HepG2 (cell line): Measurements from ENCODE around the gene EXOC3L4. TPM values are rescaled to one million over a fixed set of nuclear protein-coding genes. Genes with fewer than 3 reads are reported as not detected.
A peak's percentile ranks its signal among the peaks of the same experiment; 100 is the strongest.

Experiments used
- ATF3 ChIP-seq: sonication (generic); formaldehyde crosslinking; IDR thresholded peaks from 2 replicates; pipeline ENCODE4 v1.4.0; 2020; ENCODE audit warnings: missing genetic modification reagents
- ESRRA ChIP-seq: sonication (generic); formaldehyde crosslinking; IDR thresholded peaks from 2 replicates; pipeline ENCODE4 v1.5.1; 2020; ENCODE audit warnings: mild to moderate bottlenecking, low read depth, missing genetic modification reagents
- GLI4 ChIP-seq: sonication (generic); formaldehyde crosslinking; IDR thresholded peaks from 2 replicates; pipeline ENCODE4 v1.5.1; 2020; ENCODE audit warnings: missing genetic modification reagents, mild to moderate bottlenecking, moderate library complexity, borderline replicate concordance
- HDAC1 ChIP-seq: sonication (generic); formaldehyde crosslinking; IDR thresholded peaks from 2 replicates; pipeline ENCODE4 v1.5.1; 2020; ENCODE audit warnings: mild to moderate bottlenecking, missing genetic modification reagents
- JUNB ChIP-seq: sonication (generic); formaldehyde crosslinking; IDR thresholded peaks from 2 replicates; pipeline ENCODE4 v1.8.0; 2022; ENCODE audit warnings: missing genetic modification reagents, mild to moderate bottlenecking, borderline replicate concordance
- PTBP1 ChIP-seq: fragments of 200-400 bp; formaldehyde crosslinking; IDR thresholded peaks from 2 replicates; pipeline ENCODE4 v1.6.1; 2018; ENCODE audit warnings: low read length, low read depth; ENCODE audit not compliant: poor library complexity, severe bottlenecking
- RBFOX2 ChIP-seq: fragments of 200-400 bp; formaldehyde crosslinking; IDR thresholded peaks from 2 replicates; pipeline ENCODE4 v1.6.1; 2017; ENCODE audit warnings: low read depth, mild to moderate bottlenecking, low read length
- SAP130 ChIP-seq: IDR thresholded peaks from 2 replicates; pipeline ENCODE4 v1.6.1; 2016; ENCODE audit warnings: low read depth
- SIN3A ChIP-seq: IDR thresholded peaks from 2 replicates; pipeline ENCODE4 v1.6.1; 2011; ENCODE audit warnings: low read depth, mild to moderate bottlenecking, control low read depth, low read length, borderline replicate concordance
- YEATS2 ChIP-seq: sonication (generic); formaldehyde crosslinking; IDR thresholded peaks from 2 replicates; pipeline ENCODE4 v1.4.0; 2020; ENCODE audit warnings: missing genetic modification reagents, borderline replicate concordance
- ZFP36L2 ChIP-seq: sonication (generic); formaldehyde crosslinking; IDR thresholded peaks from 2 replicates; pipeline ENCODE4 v1.4.0; 2020; ENCODE audit warnings: missing genetic modification reagents
- ZFP37 ChIP-seq: sonication (generic); formaldehyde crosslinking; IDR thresholded peaks from 2 replicates; pipeline ENCODE4 v1.4.0; 2020; ENCODE audit warnings: missing genetic modification reagents, borderline replicate concordance
- ZNF281 ChIP-seq: sonication (generic); formaldehyde crosslinking; IDR thresholded peaks from 2 replicates; pipeline ENCODE4 v1.4.0; 2020; ENCODE audit warnings: missing genetic modification reagents, borderline replicate concordance
- ZNF326 ChIP-seq: sonication (generic); formaldehyde crosslinking; IDR thresholded peaks from 2 replicates; pipeline ENCODE4 v1.4.0; 2020; ENCODE audit warnings: missing genetic modification reagents, borderline replicate concordance
- ZNF382 ChIP-seq: sonication (generic); formaldehyde crosslinking; IDR thresholded peaks from 2 replicates; pipeline ENCODE4 v1.5.0; 2020; ENCODE audit warnings: missing genetic modification reagents, mild to moderate bottlenecking, borderline replicate concordance
- ZNF567 ChIP-seq: sonication (generic); formaldehyde crosslinking; IDR thresholded peaks from 2 replicates; pipeline ENCODE4 v1.8.1; 2023; ENCODE audit warnings: mild to moderate bottlenecking, missing genetic modification reagents, borderline replicate concordance
- ZNF605 ChIP-seq: sonication (generic); formaldehyde crosslinking; IDR thresholded peaks from 2 replicates; pipeline ENCODE4 v1.8.0; 2022; ENCODE audit warnings: mild to moderate bottlenecking, missing genetic modification reagents
- ZNF746 ChIP-seq: sonication (generic); formaldehyde crosslinking; IDR thresholded peaks from 2 replicates; pipeline ENCODE4 v1.8.0; 2022; ENCODE audit warnings: mild to moderate bottlenecking, missing genetic modification reagents
- polyA plus RNA-seq, 8 experiments: library from polyadenylated mRNA; depleted of rRNA in 3 of 8; stranded (reverse) in 7 of 8; unstranded in 1 of 8; fragments of >200 nt; fragmentation: Illumina TruSeq in 4 of 8; extraction: Trizol in 4 of 8; gene quantifications; 2 replicates each; pipeline versions ENCODE4 v1.2.1 to v1.2.3, GENCODE V29; 2011 to 2016; ENCODE audit warnings: low read depth in 4 of 8, missing spikeins in 1 of 8, mixed read lengths in 1 of 8; ENCODE audit not compliant: insufficient read depth in 1 of 8
- total RNA-seq, 5 experiments: library from RNA; depleted of rRNA; stranded (reverse); fragments of >200 nt; fragmentation: Illumina TruSeq; extraction: Trizol; gene quantifications; 2 replicates each; pipeline ENCODE4 v1.2.3, GENCODE V29; 2016; ENCODE audit warnings: low read depth in 1 of 5
- TF ChIP-seq, protein P1 (sequence below): sonication (generic); formaldehyde crosslinking; IDR thresholded peaks from 2 replicates; pipeline ENCODE4 v1.5.0; 2020; ENCODE audit warnings: missing genetic modification reagents
- TF ChIP-seq, protein P2 (sequence below): IDR thresholded peaks from 2 replicates; pipeline ENCODE4 v1.4.0; 2020; ENCODE audit warnings: mild to moderate bottlenecking, missing genetic modification reagents

The EXOC3L4 gene
- total and polyA plus RNA-seq, 2 of the 13 experiments (the other 11 are each of a cell fraction or from before 2014, with no cell fraction given), result 11.8 to 27.0 TPM

DNA sequence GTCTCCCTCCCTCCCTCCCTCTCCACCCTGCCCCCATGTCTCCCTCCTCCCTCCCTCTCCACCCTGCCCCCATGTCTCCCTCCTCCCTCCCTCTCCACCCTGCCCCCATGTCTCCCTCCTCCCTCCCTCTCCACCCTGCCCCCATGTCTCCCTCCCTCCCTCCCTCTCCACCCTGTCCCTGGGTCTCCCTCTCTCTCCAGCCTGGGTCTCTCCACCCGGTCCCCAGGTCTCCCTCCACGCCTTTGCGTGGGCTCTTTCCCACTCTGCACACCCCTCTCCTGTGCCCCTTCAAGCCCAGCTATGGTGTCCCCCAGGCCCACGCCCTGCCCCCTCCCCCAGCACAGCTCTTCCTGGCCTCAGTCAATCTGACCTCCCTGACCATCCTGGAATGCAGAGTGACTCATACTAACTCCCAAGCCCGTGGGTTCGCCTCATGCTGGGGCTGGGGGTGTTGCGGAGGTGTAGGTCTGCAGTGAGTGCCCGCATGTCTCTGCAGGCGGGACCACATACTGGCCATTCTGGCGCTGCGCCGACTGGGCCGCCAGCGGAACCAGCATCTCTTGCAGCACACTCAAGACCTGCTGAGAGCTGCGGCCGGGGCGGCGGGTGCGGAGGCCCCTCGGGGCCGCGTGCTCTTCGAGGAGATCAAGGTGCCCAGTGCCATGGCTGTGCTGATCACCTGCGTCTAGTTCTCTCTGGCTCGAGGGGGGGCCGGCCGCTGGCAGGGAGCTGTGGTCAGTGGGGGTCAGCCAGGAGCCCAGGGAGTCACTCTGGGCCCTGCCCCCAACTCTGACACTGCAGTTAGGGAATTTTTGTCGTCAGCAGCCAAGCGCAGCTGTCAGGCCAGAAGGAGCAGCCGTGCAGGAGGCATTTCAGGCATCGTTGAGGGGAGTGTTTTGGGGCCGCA lies 15.3 kb downstream of the EXOC3L4 start (continued):
- peak; percentile 84 for TF ChIP-seq ZNF281 (CRISPR knock-in tag)
- no peak for TF ChIP-seq ZNF567 (CRISPR knock-in tag)
- no peak for TF ChIP-seq ZNF382 (CRISPR knock-in tag)
- TF ChIP-seq JUNB (CRISPR knock-in tag), result peak; percentile 47; the same call in 1 of the 2 replicates
- TF ChIP-seq, protein P1, sequence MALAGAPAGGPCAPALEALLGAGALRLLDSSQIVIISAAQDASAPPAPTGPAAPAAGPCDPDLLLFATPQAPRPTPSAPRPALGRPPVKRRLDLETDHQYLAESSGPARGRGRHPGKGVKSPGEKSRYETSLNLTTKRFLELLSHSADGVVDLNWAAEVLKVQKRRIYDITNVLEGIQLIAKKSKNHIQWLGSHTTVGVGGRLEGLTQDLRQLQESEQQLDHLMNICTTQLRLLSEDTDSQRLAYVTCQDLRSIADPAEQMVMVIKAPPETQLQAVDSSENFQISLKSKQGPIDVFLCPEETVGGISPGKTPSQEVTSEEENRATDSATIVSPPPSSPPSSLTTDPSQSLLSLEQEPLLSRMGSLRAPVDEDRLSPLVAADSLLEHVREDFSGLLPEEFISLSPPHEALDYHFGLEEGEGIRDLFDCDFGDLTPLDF (CRISPR knock-in tag), result no peak
- TF ChIP-seq ZNF326 (CRISPR knock-in tag), result no peak
- TF ChIP-seq SIN3A, result no peak
- TF ChIP-seq ESRRA (CRISPR knock-in tag), result no peak
- peak; percentile 98 for TF ChIP-seq ZNF746 (CRISPR knock-in tag)
- no peak for TF ChIP-seq ZFP37 (CRISPR knock-in tag)
- peak; percentile 71 for TF ChIP-seq RBFOX2
- TF ChIP-seq, protein P2, sequence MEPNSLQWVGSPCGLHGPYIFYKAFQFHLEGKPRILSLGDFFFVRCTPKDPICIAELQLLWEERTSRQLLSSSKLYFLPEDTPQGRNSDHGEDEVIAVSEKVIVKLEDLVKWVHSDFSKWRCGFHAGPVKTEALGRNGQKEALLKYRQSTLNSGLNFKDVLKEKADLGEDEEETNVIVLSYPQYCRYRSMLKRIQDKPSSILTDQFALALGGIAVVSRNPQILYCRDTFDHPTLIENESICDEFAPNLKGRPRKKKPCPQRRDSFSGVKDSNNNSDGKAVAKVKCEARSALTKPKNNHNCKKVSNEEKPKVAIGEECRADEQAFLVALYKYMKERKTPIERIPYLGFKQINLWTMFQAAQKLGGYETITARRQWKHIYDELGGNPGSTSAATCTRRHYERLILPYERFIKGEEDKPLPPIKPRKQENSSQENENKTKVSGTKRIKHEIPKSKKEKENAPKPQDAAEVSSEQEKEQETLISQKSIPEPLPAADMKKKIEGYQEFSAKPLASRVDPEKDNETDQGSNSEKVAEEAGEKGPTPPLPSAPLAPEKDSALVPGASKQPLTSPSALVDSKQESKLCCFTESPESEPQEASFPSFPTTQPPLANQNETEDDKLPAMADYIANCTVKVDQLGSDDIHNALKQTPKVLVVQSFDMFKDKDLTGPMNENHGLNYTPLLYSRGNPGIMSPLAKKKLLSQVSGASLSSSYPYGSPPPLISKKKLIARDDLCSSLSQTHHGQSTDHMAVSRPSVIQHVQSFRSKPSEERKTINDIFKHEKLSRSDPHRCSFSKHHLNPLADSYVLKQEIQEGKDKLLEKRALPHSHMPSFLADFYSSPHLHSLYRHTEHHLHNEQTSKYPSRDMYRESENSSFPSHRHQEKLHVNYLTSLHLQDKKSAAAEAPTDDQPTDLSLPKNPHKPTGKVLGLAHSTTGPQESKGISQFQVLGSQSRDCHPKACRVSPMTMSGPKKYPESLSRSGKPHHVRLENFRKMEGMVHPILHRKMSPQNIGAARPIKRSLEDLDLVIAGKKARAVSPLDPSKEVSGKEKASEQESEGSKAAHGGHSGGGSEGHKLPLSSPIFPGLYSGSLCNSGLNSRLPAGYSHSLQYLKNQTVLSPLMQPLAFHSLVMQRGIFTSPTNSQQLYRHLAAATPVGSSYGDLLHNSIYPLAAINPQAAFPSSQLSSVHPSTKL, result 0 out of 2 replicates have a peak, but pooled peaks have one; percentile 14
- peak; percentile 70 for TF ChIP-seq ATF3 (CRISPR knock-in tag)
- no peak for TF ChIP-seq ZFP36L2 (CRISPR knock-in tag)
- TF ChIP-seq HDAC1, result no peak
- no peak for TF ChIP-seq GLI4 (CRISPR knock-in tag)
- no peak for TF ChIP-seq PTBP1
- no peak for TF ChIP-seq YEATS2 (CRISPR knock-in tag)
- peak; percentile 53 for TF ChIP-seq SAP130
- no peak for TF ChIP-seq ZNF605
